Esophagus mucosa (tissue), 1 donor: Measurements from ENCODE around the gene ZBTB3. TPM values are rescaled to one million over a fixed set of nuclear protein-coding genes. Genes with fewer than 3 reads are reported as not detected.
"Not testable (repeated sequence)": the region's sequence is repeated elsewhere in the genome, so short reads cannot be mapped to it uniquely, and the experiment has no call there.

Experiments used
- ATAC-seq: fragments of 200-7000 bp; cut with Tn5 transposase; one replicate; pipeline ENCODE4 v1.9.1; 2020
- total RNA-seq: library from RNA; stranded (reverse); gene quantifications from one replicate; pipeline ENCODE4 v1.2.4, GENCODE V29; 2023
- donor health status: DM: yes; HTN: yes; CAD: no.

Gene ZBTB3
- total RNA-seq, 1 donor from 2014 or later, result 8.0 TPM

GRCh38 chr11:62755086-62755615 is 1.2 kb upstream of the ZBTB3 start:
- no peak for ATAC-seq

DNA sequence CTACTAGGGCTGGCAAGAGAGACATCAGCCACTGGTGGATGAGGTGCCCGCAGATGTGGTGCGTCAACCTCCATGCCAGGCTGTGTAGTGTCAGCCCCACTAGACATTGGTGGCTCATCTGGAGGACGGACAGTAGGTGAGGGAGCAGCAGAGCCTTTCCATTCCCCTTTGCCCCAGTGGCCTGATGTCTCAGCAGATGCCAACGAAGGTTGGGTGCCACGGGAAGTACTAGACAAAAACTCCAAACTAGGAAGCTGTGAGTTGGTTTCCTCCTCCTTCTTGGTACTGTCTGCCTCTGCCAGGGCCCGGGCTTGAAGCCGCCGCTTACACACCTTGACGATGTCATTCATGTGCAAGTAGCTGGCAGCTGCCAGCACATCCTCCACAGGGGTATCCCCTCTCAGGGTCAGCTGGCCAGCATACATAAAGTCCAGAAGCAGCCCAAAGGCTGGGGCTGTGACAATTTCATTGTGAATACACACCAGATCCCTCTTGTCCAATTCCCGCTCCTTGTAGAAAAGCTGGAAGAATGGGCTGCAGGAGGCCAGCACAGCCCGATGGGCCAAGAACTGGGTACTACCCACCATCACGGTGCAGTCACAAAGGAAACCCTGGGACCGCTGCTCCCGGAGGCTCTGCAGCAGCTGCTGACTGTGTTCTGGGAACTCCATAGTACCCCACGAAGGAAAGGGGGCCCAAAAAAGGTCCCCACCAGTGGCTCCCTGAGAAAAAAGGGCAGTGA is 795 bp downstream of the ZBTB3 start:
- peak; percentile 1 for ATAC-seq

- ATAC-seq, result no peak
These were observed 1.7 kb downstream of the ZBTB3 start for GRCh38 chr11:62752177-62752785.

DNA sequence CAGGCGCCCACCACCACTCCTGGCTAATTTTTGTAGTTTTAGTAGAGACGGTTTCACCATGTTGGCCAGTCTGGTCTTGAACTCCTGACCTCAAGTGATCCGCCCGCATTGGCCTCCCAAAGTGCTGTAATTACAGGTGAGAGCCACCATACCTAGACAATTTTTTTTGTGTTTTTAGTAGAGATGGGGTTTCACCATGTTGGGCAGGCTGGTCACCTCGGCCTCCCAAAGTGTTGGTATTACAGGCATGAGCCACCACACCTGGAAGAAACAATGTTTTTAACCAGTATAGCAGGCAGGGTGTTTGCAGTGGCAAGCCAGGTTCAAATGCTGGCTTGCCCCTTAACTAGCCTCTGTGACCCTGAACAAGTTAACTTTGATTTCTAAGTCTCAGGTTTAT is 4.0 kb downstream of the ZBTB3 start:
- not testable (repeated sequence) for ATAC-seq

DNA sequence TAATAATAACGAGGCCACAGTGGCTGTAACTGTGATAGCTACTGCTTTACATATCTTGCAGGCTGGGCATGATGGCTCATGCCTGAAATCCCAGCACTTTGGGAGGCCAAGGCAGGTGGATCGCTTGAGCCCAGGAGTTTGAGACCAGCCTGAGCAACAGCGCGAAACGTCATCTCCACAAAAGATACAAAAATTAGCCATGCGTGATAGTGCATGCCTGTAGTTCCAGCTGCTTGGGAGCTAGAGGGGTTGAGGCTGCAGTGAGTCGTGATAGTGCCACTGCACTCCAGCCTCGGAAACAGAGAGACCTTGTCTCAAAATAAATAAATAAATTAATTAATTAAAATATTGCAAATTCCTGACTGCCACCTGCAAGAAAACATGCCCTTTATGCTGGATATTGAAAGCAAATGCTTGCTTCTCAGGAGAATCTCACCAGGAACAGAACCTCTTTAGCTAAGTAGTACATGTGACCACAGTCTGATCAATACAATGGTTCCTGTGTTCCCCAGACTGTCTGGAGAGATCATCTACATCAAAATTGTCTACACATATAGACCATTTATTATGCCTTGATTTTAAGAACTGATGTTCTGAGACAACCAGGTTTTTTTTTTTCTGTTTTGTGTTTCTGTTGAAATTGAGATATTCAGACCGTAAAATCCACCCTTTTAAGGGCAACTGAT is 6.3 kb downstream of the ZBTB3 start:
- ATAC-seq, result no peak

DNA sequence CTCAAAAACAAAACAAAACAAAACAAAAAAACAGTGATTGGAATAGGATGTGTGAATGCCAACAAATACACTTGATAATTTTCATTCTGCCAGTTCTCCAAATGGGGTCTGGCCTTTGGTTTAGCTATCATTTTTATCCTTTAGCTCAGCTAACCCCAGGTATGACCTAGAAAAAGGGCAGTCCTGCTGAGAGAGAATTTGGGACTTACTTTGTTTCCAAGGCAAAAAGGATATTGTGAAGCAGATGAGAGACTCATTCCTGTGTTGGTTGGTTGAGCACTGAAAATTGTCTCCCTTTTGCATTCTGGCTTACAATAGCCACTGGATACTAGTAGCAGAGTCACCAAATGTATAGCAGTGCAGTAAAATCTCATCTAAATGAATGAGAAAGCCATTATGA is 16.8 kb downstream of the ZBTB3 start:
- no peak for ATAC-seq

- ATAC-seq, result peak; percentile 35
These were observed 21.1 kb downstream of the ZBTB3 start for GRCh38 chr11:62732830-62733229.

DNA sequence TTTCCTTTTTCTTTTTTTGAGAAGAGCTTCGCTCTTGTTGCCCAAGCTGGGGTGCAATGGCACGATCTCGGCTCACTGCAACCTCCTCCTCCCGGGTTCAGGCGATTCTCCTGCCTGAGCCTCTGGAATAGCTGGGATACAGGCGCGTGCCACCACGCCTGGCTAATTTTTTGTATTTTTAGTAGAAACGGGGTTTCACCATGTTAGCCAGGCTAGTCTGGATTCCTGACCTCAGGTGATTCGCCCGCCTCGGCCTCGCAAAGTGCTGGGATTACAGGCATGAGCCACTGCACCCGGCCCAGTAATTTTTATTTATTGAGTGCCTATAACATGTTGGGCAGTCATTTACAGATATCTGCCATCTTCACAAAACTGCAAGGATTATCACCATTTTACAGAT is 23.9 kb downstream of the ZBTB3 start:
- ATAC-seq, result not testable (repeated sequence)

DNA sequence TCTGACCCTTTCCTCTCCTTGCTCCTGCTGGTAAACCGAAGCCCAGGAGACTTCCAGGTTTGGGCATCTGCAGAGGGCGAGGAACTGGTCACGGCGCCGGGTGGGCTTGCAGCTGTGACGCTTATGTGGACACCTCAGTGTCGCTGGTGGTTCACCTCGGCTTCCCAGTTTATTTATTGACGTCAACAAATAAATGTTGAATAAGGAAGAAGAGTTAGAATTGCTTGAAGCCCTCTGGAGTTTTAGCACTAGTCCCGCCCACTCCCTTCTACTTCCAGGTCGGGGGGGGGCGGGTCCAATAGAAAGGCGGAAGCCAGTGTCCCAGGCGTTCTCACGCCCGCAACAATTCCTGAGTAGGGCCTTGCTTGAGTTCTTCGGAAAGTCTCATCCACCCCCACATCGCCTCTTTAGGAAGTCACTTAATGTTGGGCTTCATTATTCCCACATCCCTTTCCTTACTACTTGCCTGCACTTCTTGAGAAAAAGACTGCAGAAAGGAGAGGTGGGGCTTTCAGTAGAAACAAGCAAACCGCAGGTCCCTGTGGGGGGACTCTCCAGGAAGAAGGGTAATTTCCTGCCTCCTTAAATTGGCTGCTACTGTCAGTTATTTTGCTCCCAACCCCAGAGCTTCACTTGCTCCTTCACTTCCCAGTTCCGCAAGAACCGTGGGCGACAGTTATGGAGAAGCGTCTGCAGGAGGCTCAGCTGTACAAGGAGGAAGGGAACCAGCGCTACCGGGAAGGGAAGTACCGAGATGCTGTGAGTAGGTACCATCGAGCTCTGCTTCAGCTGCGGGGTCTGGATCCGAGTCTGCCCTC is 25.6 kb downstream of the ZBTB3 start, which contains the start of gene TTC9C:
Gene TTC9C, plus strand, starts transcription at position 316 of the 818 bp plus-strand sequence. Its CDS starts 363 bp downstream, at position 679.
- peak; percentile 55 for ATAC-seq

GRCh38 chr11:62727872-62728170 is 26.1 kb downstream of the ZBTB3 start:
- peak; percentile 74 for ATAC-seq

DNA sequence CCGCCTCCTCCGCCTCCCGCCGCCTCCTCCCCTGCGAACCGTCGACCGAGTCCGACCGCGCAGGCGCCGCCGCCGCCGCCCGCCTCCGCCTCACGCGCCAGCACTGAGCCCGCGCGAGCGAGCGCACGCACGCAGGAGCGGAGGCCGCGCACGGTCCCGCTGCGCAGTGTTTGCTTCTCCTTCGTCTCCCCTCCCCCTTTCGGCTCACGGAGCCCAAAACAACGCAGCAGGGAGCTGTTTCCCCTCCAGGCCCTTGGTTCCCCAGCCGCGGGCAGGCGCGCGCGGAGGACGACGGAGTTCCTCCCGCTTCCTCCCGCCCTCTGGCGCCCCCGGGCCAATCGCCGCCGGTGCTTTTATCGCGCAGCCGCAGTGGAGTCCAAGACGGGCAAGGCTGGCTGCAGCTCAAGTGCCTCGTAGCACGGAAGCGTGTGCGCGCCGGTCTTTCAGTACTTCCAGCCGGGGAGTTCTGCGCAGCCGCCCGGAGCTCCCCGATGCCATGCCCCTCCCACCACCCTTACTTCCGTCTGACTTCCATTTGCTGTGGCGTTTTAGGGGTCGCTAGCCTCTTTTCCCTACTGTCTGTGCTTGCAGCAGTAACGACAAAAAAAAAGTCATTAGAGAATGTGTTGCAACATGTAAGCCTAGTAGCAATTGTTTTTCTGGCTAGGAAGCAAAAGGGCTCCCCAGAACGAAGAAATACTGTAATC is 26.6 kb downstream of the ZBTB3 start, which contains the start of gene HNRNPUL2:
Gene HNRNPUL2, minus strand, starts transcription at position 293 of the 707 bp plus-strand sequence. CDS start 301 bp downstream, outside the sequence.
- ATAC-seq, result peak; percentile 94

DNA sequence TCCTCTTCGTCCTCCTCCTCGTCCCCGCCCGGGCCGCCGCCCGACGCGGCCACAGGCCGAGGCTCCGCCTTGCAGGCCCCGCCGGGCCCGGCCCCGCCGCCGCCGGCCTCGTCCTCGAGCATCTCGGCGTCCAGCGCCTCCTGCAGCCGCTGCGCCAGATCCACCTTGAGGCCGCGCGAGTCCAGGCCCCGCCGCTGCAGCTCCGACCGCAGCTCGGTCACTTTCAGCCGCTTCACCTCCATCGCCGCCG is 27.1 kb downstream of the ZBTB3 start:
- ATAC-seq, result peak; percentile 22

DNA sequence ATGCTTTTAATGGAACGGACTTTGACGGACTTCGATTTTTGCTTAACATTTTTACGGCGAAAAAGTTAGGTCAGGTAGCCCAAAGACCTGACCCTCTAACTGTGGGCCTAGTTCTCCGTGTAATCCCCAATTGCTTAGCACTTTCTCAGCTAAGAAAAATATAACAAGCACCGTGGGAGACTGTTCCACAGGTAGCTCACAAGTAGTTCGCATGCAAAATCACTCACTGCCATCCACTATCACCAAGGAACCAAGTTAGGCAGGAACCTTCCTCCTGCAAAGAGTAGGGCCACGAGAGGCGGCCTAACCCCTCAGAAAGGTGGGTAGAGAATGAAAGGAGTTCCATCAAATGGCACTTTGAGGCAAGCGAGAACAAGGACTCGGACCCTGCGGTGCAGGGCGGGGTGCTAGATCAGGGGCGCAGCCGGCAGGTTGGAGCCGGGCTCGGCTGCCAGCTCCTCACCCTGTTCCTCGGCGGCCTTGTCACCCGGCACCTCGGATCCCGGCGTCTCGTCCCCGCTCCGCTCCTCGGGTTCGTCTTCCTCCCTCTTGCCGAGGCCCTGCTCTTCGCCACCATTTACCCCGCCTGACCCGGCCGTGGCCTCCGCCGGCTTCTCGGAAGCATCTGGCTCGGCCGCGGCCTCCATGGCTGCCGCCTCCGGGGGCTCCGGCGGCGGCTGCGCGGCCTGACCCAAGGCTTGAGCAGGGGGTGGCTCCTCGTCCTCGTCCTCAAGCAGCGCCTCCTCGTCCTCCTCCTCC is 27.6 kb downstream of the ZBTB3 start:
- no peak for ATAC-seq

- no peak for ATAC-seq
These were observed 28.3 kb downstream of the ZBTB3 start for GRCh38 chr11:62725646-62726045.

GRCh38 chr11:62724171-62724570 is 29.8 kb downstream of the ZBTB3 start:
- no peak for ATAC-seq

GRCh38 chr11:62721994-62722393 is 32.0 kb downstream of the ZBTB3 start:
- no peak for ATAC-seq

DNA sequence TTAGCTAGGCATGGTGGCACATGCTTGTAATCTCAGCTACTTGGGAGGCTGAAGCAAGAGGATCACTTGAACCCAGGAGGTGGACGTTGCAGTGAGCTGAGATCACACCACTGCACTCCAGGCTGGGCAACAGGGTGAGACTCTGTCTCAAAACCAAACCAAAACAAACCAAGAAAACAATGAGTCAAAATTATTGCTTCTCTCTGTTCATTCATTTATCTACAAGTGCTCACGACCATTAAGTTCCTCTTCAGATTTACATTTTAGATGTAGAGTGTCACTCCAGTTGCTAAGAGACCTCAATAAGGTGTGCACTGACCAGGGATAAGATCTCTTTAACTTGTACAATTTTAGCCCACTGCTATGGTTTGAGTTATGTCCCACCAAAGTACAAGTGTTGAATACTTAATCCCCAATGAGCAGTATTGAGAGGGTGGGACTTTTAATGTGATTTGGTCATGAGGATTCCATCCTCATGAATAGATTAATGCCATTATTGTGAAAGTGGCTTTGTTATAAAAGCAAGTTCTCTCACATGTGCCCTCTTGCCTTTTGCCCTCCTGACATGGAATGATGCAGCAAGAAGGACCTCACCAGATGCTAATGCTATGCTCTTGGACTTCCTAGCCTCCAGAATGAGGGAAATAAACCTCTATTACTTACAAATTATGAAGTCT is 34.5 kb downstream of the ZBTB3 start:
- no peak for ATAC-seq

DNA sequence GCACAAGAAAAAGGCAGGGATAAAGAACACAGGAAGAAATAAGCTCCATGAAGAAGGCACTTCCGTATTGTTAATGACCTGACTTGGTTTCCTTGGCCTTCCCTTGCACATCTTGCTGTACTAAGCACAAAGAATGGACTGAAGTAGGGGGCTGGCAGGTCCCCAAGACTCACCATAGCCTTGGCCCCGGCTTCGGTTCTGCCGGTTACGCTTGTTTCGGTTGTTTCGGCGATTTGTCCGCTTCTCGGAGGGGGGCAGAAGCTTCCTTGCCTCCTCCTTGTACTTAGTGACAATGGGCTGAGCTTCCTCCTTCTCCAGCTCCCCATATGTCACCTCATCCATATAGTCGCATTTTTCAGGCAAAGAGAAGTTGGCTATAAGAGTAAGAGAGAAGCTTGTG is 37.1 kb downstream of the ZBTB3 start:
- ATAC-seq, result no peak

- ATAC-seq, result no peak
These were observed 37.8 kb downstream of the ZBTB3 start for GRCh38 chr11:62716206-62716605.
